Sigmoid colon (tissue), 4 donors: Measurements from ENCODE around the gene ASIC5.

Experiments
- CTCF ChIP-seq, 4 experiments: fragments of 450-650 bp in 3 of 4; fragments of 200-600 bp in 1 of 4; IDR thresholded peaks; one replicate each; pipeline ENCODE4 v1.5.1; 2016 to 2019; ENCODE audit warnings: antibody characterized with exemption in 4 of 4, mild to moderate bottlenecking in 3 of 4, moderate library complexity in 2 of 4
- POLR2A ChIP-seq, 2 donors: fragments of 450-650 bp; IDR thresholded peaks; one replicate each; pipeline ENCODE4 v1.6.1; 2016; ENCODE audit warnings: antibody characterized with exemption in 2 of 2, mild to moderate bottlenecking in 2 of 2, moderate library complexity in 2 of 2
- POLR2AphosphoS5 ChIP-seq, 4 donors: sonication (generic); formaldehyde crosslinking; IDR thresholded peaks; one replicate each; pipeline ENCODE4 v1.6.1; 2017; ENCODE audit warnings: antibody characterized with exemption in 4 of 4

GRCh38 chr4:155885666-155886065 is 19.6 kb upstream of the ASIC5 start:
- TF ChIP-seq CTCF (IDR thresholded peaks at IDR 0.05) (no peak), POLR2A (IDR thresholded peaks at IDR 0.05) (no peak), POLR2AphosphoS5 (IDR thresholded peaks at IDR 0.05) (no peak)
